ENCODE data around the gene RASSF1.
A peak's percentile ranks its signal among the peaks of the same experiment; 100 is the strongest.

The RASSF1 gene

DNA sequence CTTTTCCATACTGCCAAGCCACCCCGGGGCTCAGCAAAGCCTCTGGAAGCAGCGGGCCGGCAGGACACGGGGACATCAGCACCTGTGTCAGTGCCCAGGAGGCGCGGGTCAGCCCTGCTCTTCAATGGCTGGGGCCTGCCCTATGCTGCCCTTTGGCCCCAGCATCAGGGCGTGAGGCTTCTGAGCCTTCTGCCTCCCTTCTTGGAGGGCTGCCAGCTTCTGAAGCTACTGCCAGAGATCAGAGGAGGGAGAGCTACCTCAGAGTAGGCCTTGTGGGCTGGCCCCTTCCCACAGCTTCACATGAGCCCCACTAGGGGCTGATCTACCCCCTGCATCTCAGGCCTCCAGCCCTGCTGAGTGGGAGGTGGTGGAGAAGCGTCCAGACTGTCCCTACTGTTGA lies 31.7 kb upstream of the RASSF1 start:
- TF ChIP-seq, protein P1, sequence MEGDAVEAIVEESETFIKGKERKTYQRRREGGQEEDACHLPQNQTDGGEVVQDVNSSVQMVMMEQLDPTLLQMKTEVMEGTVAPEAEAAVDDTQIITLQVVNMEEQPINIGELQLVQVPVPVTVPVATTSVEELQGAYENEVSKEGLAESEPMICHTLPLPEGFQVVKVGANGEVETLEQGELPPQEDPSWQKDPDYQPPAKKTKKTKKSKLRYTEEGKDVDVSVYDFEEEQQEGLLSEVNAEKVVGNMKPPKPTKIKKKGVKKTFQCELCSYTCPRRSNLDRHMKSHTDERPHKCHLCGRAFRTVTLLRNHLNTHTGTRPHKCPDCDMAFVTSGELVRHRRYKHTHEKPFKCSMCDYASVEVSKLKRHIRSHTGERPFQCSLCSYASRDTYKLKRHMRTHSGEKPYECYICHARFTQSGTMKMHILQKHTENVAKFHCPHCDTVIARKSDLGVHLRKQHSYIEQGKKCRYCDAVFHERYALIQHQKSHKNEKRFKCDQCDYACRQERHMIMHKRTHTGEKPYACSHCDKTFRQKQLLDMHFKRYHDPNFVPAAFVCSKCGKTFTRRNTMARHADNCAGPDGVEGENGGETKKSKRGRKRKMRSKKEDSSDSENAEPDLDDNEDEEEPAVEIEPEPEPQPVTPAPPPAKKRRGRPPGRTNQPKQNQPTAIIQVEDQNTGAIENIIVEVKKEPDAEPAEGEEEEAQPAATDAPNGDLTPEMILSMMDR (IDR thresholded peaks at IDR 0.05) = no peak

DNA sequence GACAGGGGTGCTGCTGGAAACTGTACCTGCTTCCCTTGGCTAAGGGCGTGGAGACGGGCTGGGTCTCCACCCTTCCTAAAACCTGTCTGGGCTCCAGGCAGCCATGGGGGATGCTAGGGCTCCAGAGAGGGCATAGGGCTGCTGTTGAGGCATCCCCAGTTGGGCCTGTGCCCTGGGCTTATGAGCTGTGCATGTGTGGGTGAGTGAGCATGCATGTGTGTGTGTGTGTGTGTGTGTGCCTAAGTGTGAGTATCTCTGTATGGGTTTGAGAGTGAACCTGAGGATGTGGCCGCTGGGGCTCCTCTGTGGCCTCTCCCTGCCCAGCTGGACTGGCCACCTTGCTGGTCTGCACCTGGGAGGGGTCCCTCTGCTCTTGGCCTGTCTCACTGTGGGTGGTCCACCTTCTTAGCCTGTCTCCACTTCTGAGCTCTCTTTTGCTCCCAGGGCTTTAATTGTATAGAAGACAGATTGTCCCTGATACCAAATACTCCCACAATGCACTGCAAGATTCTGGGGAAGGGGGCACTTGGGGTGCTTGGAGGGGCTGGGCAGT lies 30.6 kb upstream of the RASSF1 start:
- TF ChIP-seq, protein P1 (IDR thresholded peaks at IDR 0.05) = no peak

- TF ChIP-seq, protein P1 (IDR thresholded peaks at IDR 0.05) = peak; percentile 25; the same call in 1 of the 2 replicates
Observed at GRCh38 chr3:50370594-50370993, 30.0 kb upstream of the RASSF1 start.

DNA sequence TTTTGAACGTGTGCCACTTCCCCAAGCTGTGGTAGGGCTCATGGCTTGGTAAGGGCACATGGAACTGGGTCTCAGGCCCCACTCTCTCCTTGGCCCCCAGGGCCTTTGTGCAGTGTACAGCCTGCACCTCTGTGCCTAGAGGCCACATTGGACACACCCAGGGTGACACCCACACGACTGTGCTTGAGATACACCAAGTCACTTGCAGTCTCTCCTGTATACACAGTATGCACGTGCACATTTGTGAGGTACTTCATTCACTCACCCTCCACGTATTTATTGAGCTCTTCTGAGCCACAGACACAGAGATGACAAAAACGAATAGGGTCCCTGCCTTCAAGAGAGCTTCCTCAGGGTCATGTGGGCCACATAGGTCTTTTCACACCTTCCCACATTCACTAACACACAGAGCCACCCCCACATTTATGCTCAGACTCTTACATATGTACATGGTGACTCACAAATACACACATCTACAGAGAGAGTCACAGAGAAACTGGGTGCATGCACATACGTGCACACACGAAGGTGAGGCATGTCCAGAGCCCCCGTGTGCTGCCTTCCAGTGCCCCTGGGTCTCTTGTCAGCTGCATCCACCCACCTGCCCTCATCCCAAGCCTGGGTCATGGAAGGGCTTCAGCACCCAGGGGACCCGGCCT lies 28.5 kb upstream of the RASSF1 start:
- TF ChIP-seq, protein P1 (IDR thresholded peaks at IDR 0.05) = no peak

DNA sequence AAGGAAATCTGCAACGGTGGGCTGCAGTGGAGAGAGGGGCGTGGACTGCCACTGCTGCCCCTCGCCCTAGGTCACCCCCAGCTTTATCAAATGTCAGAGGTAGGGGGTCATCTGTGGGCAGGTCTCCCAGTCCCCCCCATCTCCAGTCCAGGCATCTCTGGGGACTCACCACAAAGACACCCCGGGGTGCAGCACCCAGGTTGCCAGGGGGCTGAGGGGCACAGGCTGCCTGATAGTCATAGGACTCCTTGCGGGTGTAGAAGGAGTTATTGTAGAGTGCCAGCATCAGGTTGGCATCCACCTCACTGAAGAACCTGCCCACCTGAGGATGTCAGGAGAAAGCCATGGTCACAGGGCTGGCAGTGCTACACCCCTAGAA lies 25.2 kb upstream of the RASSF1 start:
- TF ChIP-seq, protein P1 (IDR thresholded peaks at IDR 0.05) = no peak

- TF ChIP-seq, protein P1 (IDR thresholded peaks at IDR 0.05) = no peak
Observed at GRCh38 chr3:50365080-50365841, 24.6 kb upstream of the RASSF1 start.

GRCh38 chr3:50364573-50365079 lies 24.0 kb upstream of the RASSF1 start:
- TF ChIP-seq, protein P1 (IDR thresholded peaks at IDR 0.05) = no peak
